GM12878 (cell line): ENCODE measurements around the gene ZNF311. TPM values are rescaled to one million over a fixed set of nuclear protein-coding genes. Genes with fewer than 3 reads are reported as not detected.

Experiments used
- ATAC-seq: fragments of 200-7000 bp; cut with Tn5 transposase; 3 replicates; pipeline ENCODE4 v1.9.1; 2020; ENCODE audit warnings: mild to moderate bottlenecking, moderate library complexity
- BruUV-seq: library from RNA; stranded (reverse); fragments of 400-500 nt; replicated peaks from 2 replicates; lab custom pipeline; 2021; lab: Mats Ljungman, UMichigan
- CTCF ChIA-PET: fragments of 300-600 bp; sonication (Branson Sonifier 250); formaldehyde crosslinking; extraction: SDS; loops from one replicate; lab custom pipeline; 2021; ENCODE audit warnings: inconsistent platforms; lab: Yijun Ruan, JAX
- POLR2A ChIA-PET: fragments of 350-600 bp; formaldehyde crosslinking; extraction: SDS; loops from one replicate; lab custom pipeline; 2021; ENCODE audit warnings: inconsistent platforms; lab: Charles Lee
- RAD21 ChIA-PET: fragments of 300-600 bp; sonication (Branson Sonifier 250); formaldehyde crosslinking; loops from one replicate; lab custom pipeline; 2023; ENCODE audit warnings: antibody characterized with exemption; ENCODE audit not compliant: unreplicated experiment; lab: Charles Lee
- SMC1A ChIA-PET: fragments of 300-600 bp; sonication (Branson Sonifier 250); formaldehyde crosslinking; loops from one replicate; lab custom pipeline; 2023; ENCODE audit not compliant: unreplicated experiment, uncharacterized antibody; lab: Charles Lee
- DNase-seq: peaks from one replicate; pipeline ENCODE4 v3.0.0-alpha.2; 2011; ENCODE audit warnings: low read depth, low spot score
- FAIRE-seq: peaks from 3 replicates; lab custom pipeline; 2011; peaks lifted over from hg19 to GRCh38; lab: Jason Lieb, UNC
- H2AFZ ChIP-seq: 2 replicates; pipeline ENCODE4 v1.6.0; 2011; ENCODE audit warnings: low read depth, low read length, control low read depth; ENCODE audit not compliant: control insufficient read depth
- H3K27ac ChIP-seq: 2 replicates; pipeline ENCODE4 v1.5.1; 2011; ENCODE audit warnings: control low read depth; ENCODE audit not compliant: control insufficient read depth, insufficient read depth
- H3K27me3 ChIP-seq, 2 experiments: replicated peaks in 1 of 2; 2 replicates each; pipeline versions ENCODE4 v1.6.0 to v1.6.1; 2011; ENCODE audit warnings: low read length in 1 of 2; ENCODE audit not compliant: control insufficient read depth in 2 of 2, insufficient read depth in 2 of 2
- H3K36me3 ChIP-seq, 2 experiments: 2 replicates each; pipeline ENCODE4 v1.5.1; 2011; ENCODE audit warnings: low read length in 1 of 2; ENCODE audit not compliant: control insufficient read depth in 2 of 2, insufficient read depth in 2 of 2
- H3K4me1 ChIP-seq: 2 replicates; pipeline ENCODE4 v1.6.1; 2011; ENCODE audit warnings: mild to moderate bottlenecking, low read length, moderate library complexity, mixed read lengths; ENCODE audit not compliant: control insufficient read depth, insufficient read depth
- H3K4me2 ChIP-seq: 2 replicates; pipeline ENCODE4 v1.6.0; 2011; ENCODE audit warnings: control low read depth; ENCODE audit not compliant: control insufficient read depth, insufficient read depth
- H3K4me3 ChIP-seq: fragments of 200-600 bp; sonication (generic); 2 replicates; pipeline ENCODE4 v1.5.1; 2016
- H3K79me2 ChIP-seq: 2 replicates; pipeline ENCODE4 v1.6.0; 2011; ENCODE audit warnings: low read length; ENCODE audit not compliant: control insufficient read depth, insufficient read depth
- H3K9ac ChIP-seq: 2 replicates; pipeline ENCODE4 v1.8.0; 2011; ENCODE audit warnings: low read length, control low read depth, mixed read lengths; ENCODE audit not compliant: control insufficient read depth, insufficient read depth
- H3K9me3 ChIP-seq: replicated peaks from 3 replicates; pipeline ENCODE4 v1.5.1; 2011; ENCODE audit warnings: mild to moderate bottlenecking, low read length; ENCODE audit not compliant: control insufficient read depth, insufficient read depth
- H4K20me1 ChIP-seq: 2 replicates; pipeline ENCODE4 v1.6.0; 2011; ENCODE audit not compliant: control insufficient read depth, insufficient read depth
- RELA ChIP-seq: fragments of 450-650 bp; IDR thresholded peaks from 2 replicates; pipeline ENCODE4 v1.8.0; 2014; ENCODE audit warnings: borderline replicate concordance; ENCODE audit not compliant: partially characterized antibody
- ZNF207 ChIP-seq: fragments of 450-650 bp; IDR thresholded peaks from 2 replicates; pipeline ENCODE4 v1.6.1; 2014; ENCODE audit warnings: antibody characterized with exemption, mild to moderate bottlenecking, borderline replicate concordance
- ZNF217 ChIP-seq: fragments of 450-650 bp; IDR thresholded peaks from 2 replicates; pipeline ENCODE4 v1.6.1; 2017; ENCODE audit warnings: antibody characterized with exemption, mild to moderate bottlenecking
- WGBS: methylation state at CpG from one replicate; pipeline ENCODE4 v1.1.6; 2016; ENCODE audit warnings: low lambda C conversion rate; ENCODE audit not compliant: insufficient replicate concordance, insufficient coverage; ENCODE audit errors: missing lambda C conversion rate; 5-methylcytosine and 5-hydroxymethylcytosine counted together
- in situ Hi-C: fragments of 300-500 bp; cut with MboI; formaldehyde crosslinking; loops from 9 replicates; pipeline ENCODE4 v1.14.3; 2018; ENCODE audit warnings: mixed read lengths
- intact Hi-C: fragments of 100-400 bp; cut with micrococcal nuclease; formaldehyde crosslinking; loops from one replicate; pipeline ENCODE4 v1.14.2; 2022; ENCODE audit not compliant: unreplicated experiment
- polyA plus RNA-seq, 11 experiments: library from polyadenylated mRNA; depleted of rRNA in 4 of 11; unstranded in 6 of 11; stranded (reverse) in 5 of 11; fragments of >200 nt; fragmentation: Nextera tagmentation in 4 of 11; fragmentation: Illumina TruSeq in 1 of 11; extraction: Ambion mirVana in 4 of 11; extraction: Trizol in 1 of 11; gene quantifications; 1 replicate in 1 of 11; 2 replicates in 10 of 11; pipeline versions ENCODE4 v1.2.1 to v1.2.3, GENCODE V29; 2011 to 2016; ENCODE audit warnings: inconsistent platforms in 2 of 11, missing spikeins in 2 of 11, low read depth in 1 of 11
- total RNA-seq, 4 experiments: library from RNA; depleted of rRNA in 3 of 4; stranded (reverse); fragments of >200 nt in 3 of 4; fragmentation: Illumina TruSeq in 1 of 4; extraction: Trizol in 1 of 4; gene quantifications; 2 replicates each; pipeline versions ENCODE4 v1.2.1 to v1.2.3, GENCODE V29; 2013 to 2021
- TF ChIP-seq, protein P1 (sequence below): IDR thresholded peaks from 2 replicates; pipeline ENCODE4 v1.6.1; 2011; ENCODE audit warnings: low read depth, low read length, improper control_type of control experiment, borderline replicate concordance
- TF ChIP-seq, protein P2 (sequence below): IDR thresholded peaks from 2 replicates; pipeline ENCODE4 v1.6.1; 2012; ENCODE audit warnings: improper control_type of control experiment, low read depth, low read length; ENCODE audit not compliant: insufficient replicate concordance
- TF ChIP-seq, protein P3 (sequence below): fragments of 450-650 bp; IDR thresholded peaks from 2 replicates; pipeline ENCODE4 v1.6.1; 2017; ENCODE audit warnings: mild to moderate bottlenecking

Gene ZNF311
- total and polyA plus RNA-seq, 10 of the 15 experiments (the other 5 are each of a cell fraction or from before 2014, with no cell fraction given) = 0.07 TPM; not detected in 9

- ChIA-PET RAD21 (no interaction called here), POLR2A (no interaction called here), CTCF (interaction anchor here (0.6 kb wide), 1 partner anchor 245 kb away, joined by 3 read pairs; no protein-coding TSS in a partner anchor), SMC1A (no interaction called here)
- intact Hi-C loops (no loop called here), in situ Hi-C loops (no loop called here)
- Histone ChIP-seq H3K27me3 (no peaks in the 10 kb centered on the region), H3K9me3 (no peaks in the 10 kb centered on the region; the same call in 2 of the 3 replicates), H3K27ac (no peak overlapping the region), H3K4me2 (no peak overlapping the region), H3K36me3 (no peaks in the 10 kb centered on the region), H2AFZ (no peak overlapping the region), H4K20me1 (no peaks in the 10 kb centered on the region), H3K9ac (no peak overlapping the region), H3K79me2 (no peaks in the 10 kb centered on the region), H3K4me1 (no peaks in the 10 kb centered on the region), H3K4me3 (no peak overlapping the region)
- BruUV-seq = no TSS peak
- ATAC-seq = no peak
- no peak for DNase-seq
- no peak for FAIRE-seq
- 73% methylated on average over 15 of the region's 15 CpGs for WGBS
- TF ChIP-seq, protein P1, sequence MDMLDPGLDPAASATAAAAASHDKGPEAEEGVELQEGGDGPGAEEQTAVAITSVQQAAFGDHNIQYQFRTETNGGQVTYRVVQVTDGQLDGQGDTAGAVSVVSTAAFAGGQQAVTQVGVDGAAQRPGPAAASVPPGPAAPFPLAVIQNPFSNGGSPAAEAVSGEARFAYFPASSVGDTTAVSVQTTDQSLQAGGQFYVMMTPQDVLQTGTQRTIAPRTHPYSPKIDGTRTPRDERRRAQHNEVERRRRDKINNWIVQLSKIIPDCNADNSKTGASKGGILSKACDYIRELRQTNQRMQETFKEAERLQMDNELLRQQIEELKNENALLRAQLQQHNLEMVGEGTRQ = no peak
- TF ChIP-seq ZNF207 (no peak), RELA (no peak), ZNF217 (no peak)
- TF ChIP-seq, protein P2, sequence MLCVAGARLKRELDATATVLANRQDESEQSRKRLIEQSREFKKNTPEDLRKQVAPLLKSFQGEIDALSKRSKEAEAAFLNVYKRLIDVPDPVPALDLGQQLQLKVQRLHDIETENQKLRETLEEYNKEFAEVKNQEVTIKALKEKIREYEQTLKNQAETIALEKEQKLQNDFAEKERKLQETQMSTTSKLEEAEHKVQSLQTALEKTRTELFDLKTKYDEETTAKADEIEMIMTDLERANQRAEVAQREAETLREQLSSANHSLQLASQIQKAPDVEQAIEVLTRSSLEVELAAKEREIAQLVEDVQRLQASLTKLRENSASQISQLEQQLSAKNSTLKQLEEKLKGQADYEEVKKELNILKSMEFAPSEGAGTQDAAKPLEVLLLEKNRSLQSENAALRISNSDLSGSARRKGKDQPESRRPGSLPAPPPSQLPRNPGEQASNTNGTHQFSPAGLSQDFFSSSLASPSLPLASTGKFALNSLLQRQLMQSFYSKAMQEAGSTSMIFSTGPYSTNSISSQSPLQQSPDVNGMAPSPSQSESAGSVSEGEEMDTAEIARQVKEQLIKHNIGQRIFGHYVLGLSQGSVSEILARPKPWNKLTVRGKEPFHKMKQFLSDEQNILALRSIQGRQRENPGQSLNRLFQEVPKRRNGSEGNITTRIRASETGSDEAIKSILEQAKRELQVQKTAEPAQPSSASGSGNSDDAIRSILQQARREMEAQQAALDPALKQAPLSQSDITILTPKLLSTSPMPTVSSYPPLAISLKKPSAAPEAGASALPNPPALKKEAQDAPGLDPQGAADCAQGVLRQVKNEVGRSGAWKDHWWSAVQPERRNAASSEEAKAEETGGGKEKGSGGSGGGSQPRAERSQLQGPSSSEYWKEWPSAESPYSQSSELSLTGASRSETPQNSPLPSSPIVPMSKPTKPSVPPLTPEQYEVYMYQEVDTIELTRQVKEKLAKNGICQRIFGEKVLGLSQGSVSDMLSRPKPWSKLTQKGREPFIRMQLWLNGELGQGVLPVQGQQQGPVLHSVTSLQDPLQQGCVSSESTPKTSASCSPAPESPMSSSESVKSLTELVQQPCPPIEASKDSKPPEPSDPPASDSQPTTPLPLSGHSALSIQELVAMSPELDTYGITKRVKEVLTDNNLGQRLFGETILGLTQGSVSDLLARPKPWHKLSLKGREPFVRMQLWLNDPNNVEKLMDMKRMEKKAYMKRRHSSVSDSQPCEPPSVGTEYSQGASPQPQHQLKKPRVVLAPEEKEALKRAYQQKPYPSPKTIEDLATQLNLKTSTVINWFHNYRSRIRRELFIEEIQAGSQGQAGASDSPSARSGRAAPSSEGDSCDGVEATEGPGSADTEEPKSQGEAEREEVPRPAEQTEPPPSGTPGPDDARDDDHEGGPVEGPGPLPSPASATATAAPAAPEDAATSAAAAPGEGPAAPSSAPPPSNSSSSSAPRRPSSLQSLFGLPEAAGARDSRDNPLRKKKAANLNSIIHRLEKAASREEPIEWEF = no peak
- TF ChIP-seq, protein P3, sequence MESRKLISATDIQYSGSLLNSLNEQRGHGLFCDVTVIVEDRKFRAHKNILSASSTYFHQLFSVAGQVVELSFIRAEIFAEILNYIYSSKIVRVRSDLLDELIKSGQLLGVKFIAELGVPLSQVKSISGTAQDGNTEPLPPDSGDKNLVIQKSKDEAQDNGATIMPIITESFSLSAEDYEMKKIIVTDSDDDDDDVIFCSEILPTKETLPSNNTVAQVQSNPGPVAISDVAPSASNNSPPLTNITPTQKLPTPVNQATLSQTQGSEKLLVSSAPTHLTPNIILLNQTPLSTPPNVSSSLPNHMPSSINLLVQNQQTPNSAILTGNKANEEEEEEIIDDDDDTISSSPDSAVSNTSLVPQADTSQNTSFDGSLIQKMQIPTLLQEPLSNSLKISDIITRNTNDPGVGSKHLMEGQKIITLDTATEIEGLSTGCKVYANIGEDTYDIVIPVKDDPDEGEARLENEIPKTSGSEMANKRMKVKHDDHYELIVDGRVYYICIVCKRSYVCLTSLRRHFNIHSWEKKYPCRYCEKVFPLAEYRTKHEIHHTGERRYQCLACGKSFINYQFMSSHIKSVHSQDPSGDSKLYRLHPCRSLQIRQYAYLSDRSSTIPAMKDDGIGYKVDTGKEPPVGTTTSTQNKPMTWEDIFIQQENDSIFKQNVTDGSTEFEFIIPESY = no peak
Measured at GRCh38 chr6:28969129-28969528, 36.0 kb downstream of the ZNF311 start.
